ENCODE results near the gene RHBDF1.
A peak's percentile ranks its signal among the peaks of the same experiment; 100 is the strongest.

RHBDF1 gene

DNA sequence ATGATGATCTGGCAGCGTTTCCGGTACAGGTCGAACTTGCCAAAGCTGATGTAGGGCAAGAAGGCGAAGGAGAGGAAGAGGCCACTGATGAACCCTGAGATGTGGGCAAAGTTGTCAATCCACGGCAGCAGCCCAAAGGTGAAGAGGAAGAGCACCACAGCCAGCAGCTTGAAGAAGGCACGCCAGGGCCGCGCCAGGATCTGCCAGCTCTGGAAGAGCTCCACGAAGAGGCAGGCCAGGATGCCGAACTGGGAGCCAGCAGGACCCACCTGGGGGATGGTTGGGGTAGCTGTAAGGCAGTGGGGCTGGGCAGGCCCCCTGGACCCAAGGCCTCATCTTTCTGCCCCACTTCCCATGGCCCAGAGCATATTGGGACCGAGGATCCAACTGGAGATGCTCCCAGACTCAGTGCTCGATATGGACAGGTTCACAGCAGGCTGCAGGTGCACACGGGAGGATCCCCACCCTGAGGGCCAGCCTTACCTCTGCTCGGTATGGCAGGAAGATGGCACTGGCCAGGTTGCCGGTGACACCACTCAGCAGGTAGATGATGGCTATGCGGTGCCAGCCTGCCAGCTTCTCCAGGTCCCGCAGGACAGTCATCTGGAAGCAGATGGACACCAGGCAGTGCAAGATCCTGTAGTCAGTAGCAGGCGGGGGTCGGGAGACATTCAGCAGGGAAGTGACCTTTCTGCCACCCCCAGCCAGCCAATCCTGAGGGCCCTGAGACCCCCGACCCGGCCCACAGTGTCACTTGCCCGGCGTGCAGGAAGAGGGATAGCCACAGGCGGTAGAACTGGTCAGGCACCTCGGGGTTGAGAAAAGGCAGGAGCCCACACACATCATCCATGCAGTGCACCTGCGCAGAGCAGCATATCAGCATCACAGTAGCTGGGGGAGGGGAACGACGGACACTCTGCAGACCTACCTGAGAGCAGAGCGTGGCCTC lies 13.7 kb downstream of the RHBDF1 start:
- TF ChIP-seq CTCF (IDR thresholded peaks at IDR 0.05; ENCODE audit: low read depth, low read length, missing control alignments) = no peak
- H3K4me3 ChIP-seq (ENCODE audit: low read depth, low read length) = no peak overlapping the region
- in situ Hi-C loops (cut with HindIII; ENCODE audit: low sequenced_read_pairs) = no loop called here

GRCh38 chr16:57711-58110 lies 14.7 kb downstream of the RHBDF1 start:
- in situ Hi-C loops (cut with HindIII; ENCODE audit: low sequenced_read_pairs) = no loop called here
- no peak overlapping the region for H3K4me3 ChIP-seq (ENCODE audit: low read depth, low read length)
- no peak for DNase-seq (ENCODE audit: low read depth)
- no peak for TF ChIP-seq CTCF (IDR thresholded peaks at IDR 0.05; ENCODE audit: low read depth, low read length, missing control alignments)

More for the DNA sequence above, 13.7 kb downstream of the RHBDF1 start:
- no peak for DNase-seq (ENCODE audit: low read depth)

DNA sequence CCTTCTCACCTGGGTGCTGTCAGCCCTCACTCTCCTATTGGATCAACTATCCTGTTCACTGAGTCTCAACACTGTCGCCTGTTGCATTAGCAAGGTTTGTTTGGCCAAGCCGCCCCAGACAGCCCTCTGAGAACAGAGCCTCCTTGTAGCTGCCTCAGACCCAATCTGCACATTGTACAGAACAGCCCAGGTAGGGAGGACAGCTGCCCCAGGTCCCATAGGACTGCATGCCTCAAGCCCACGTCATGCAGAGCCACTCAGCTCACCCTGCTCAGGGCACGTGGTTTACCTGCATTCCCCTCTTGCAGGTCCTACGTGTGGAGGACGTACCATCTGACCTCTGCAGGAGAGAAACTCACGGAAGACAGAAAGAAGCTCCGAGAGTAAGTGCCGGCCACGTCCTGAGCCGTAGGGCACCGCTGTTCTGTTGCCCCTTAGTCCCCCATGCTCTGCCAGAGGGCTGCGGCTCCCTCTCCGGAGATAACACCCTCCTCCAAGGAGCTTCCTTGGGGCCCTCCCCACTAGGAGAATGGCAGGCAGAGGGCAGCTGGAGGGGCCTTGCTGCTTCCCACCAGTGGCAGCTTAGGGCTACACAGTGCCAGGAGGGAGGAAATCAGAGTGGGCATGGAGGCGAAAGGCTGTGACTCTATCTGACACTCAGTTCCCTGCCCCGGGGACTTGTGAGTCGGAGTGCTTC lies 16.1 kb downstream of the RHBDF1 start:
- no peak overlapping the region for H3K4me3 ChIP-seq (ENCODE audit: low read depth, low read length)
- in situ Hi-C loops (cut with HindIII; ENCODE audit: low sequenced_read_pairs) = no loop called here
- no peak for DNase-seq (ENCODE audit: low read depth)
- TF ChIP-seq CTCF (IDR thresholded peaks at IDR 0.05; ENCODE audit: low read depth, low read length, missing control alignments) = no peak

DNA sequence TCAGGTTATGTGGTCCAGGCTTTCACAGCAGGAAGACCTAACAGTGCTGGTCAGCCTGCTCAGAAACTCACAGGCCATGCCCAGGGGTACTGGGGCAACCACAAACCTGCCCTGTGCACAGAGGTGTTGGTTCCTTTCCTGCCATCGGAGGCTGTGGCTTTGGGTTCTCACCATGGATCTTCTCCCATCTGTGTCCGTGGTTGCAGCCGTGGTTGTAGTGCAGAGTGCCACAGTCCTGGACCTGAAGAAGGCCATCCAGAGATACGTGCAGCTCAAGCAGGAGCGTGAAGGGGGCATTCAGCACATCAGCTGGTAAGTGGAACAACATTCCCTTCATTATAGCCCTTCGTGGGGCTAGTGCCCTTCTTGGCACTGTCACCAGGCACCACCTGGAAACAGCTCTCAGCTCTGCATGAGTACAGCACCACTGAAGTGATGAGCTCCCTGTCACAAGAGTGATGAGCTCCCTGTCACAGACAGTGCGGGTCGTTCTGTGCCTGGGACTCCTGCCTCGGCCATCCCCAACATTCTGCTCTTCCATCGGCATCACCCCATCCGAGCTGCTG lies 16.8 kb downstream of the RHBDF1 start:
- TF ChIP-seq CTCF (IDR thresholded peaks at IDR 0.05; ENCODE audit: low read depth, low read length, missing control alignments) = no peak
- no peak overlapping the region for H3K4me3 ChIP-seq (ENCODE audit: low read depth, low read length)
- DNase-seq (ENCODE audit: low read depth) = no peak
- in situ Hi-C loops (cut with HindIII; ENCODE audit: low sequenced_read_pairs) = no loop called here

GRCh38 chr16:54237-54581 lies 18.2 kb downstream of the RHBDF1 start:
- TF ChIP-seq CTCF (IDR thresholded peaks at IDR 0.05; ENCODE audit: low read depth, low read length, missing control alignments) = no peak
- H3K4me3 ChIP-seq (ENCODE audit: low read depth, low read length) = peak overlapping the region; percentile 84
- DNase-seq (ENCODE audit: low read depth) = no peak
- in situ Hi-C loops (cut with HindIII; ENCODE audit: low sequenced_read_pairs) = no loop called here

DNA sequence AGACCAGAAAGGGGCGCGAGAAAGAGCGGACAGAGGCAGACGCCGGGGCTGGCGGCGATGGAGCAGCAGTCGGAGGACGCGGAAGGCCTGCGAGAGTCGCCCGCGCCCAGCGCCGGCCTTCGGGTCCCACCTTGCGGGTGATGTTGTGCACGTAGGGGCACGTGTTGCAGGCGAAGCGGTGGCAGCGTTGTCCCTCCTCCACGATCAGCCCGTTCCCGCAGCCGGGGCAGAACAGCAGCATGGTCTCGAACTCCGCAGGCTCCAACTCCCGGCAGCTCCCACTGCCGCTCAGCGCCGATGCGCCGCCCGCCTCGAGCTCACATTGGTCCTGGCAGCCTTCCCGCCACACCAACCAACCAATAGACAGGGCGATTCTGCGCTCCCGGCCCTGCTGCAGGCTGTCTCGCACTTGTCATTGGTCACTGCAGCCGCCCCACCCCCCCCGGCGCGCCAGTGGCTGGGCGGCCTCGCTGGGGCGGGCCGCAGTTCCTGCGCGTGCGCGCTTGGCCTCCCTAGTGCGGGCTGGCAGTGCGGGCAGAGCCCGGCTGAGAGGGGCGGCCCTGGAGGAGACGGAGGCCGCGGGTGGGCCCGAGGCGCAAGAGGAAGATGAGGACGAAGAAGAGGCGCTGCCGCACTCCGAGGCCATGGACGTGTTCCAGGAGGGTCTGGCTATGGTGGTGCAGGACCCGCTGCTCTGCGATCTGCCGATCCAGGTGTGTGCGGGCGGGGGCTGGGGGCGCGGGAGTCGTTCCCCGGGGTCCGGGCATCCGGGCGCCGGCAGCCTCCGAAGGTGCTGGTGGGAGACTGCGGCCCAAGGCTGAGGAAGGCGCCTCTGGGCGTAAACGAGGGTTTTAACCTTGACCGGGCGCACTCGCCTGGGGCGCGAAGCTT lies 18.8 kb downstream of the RHBDF1 start, which contains the start of the genes POLR3K and SNRNP25:
Gene POLR3K, minus strand, starts transcription at position 263 of the 891 bp plus-strand sequence. Its CDS starts 22 bp downstream, at position 241.
Gene SNRNP25, plus strand, starts transcription at position 483 of the 891 bp plus-strand sequence. Its CDS starts 189 bp downstream, at position 672.
- no peak for TF ChIP-seq CTCF (IDR thresholded peaks at IDR 0.05; ENCODE audit: low read depth, low read length, missing control alignments)
- in situ Hi-C loops (cut with HindIII; ENCODE audit: low sequenced_read_pairs) = no loop called here
- peak; percentile 95 for DNase-seq (ENCODE audit: low read depth)
- H3K4me3 ChIP-seq (ENCODE audit: low read depth, low read length) = peak within 1 kb of the TSS; percentile 84
